Aorta (tissue), 5 donors: ENCODE results near the gene FAM177B. TPM values are rescaled to one million over a fixed set of nuclear protein-coding genes. Genes with fewer than 3 reads are reported as not detected.

Source experiments
- ATAC-seq: fragments of 200-7000 bp; cut with Tn5 transposase; one replicate; pipeline ENCODE4 v1.9.1; 2022; ENCODE audit warnings: moderate library complexity; ENCODE audit not compliant: low FRiP score
- DNase-seq, 2 donors: peaks; one replicate each; pipeline ENCODE4 v3.0.0-alpha.2; 2020
- H3K27ac ChIP-seq, 2 donors: one replicate each; pipeline ENCODE4 v1.5.1; 2013; ENCODE audit warnings: low read length in 2 of 2, mild to moderate bottlenecking in 2 of 2, moderate library complexity in 2 of 2, control low read depth in 1 of 2, inconsistent platforms in 1 of 2, low read depth in 1 of 2
- H3K27me3 ChIP-seq, 2 donors: one replicate each; pipeline ENCODE4 v1.6.1; 2013; ENCODE audit warnings: control low read depth in 1 of 2, low read length in 1 of 2, mild to moderate bottlenecking in 1 of 2, moderate library complexity in 1 of 2; ENCODE audit not compliant: insufficient read depth in 2 of 2, control insufficient read depth in 1 of 2
- H3K36me3 ChIP-seq, 2 donors: one replicate each; pipeline ENCODE4 v1.6.1; 2013; ENCODE audit warnings: control low read depth in 1 of 2, low read length in 1 of 2, mild to moderate bottlenecking in 1 of 2; ENCODE audit not compliant: insufficient read depth in 2 of 2, control insufficient read depth in 1 of 2
- H3K4me1 ChIP-seq, 2 donors: one replicate each; pipeline ENCODE4 v1.6.1; 2013; ENCODE audit warnings: low read length in 2 of 2, control low read depth in 1 of 2, mild to moderate bottlenecking in 1 of 2, moderate library complexity in 1 of 2; ENCODE audit not compliant: insufficient read depth in 2 of 2, control insufficient read depth in 1 of 2
- H3K4me3 ChIP-seq, 2 donors: one replicate each; pipeline ENCODE4 v1.5.1; 2013; ENCODE audit warnings: low read length in 2 of 2, control low read depth in 1 of 2, mild to moderate bottlenecking in 1 of 2
- H3K9me3 ChIP-seq: one replicate; pipeline ENCODE4 v1.6.1; 2013; ENCODE audit warnings: mild to moderate bottlenecking, low read length; ENCODE audit not compliant: control insufficient read depth
- WGBS, 2 donors: extraction: QIAGEN DNeasy Blood & Tissue Kit; methylation state at CpG; one replicate each; pipeline ENCODE4 v1.1.7; 2013; 5-methylcytosine and 5-hydroxymethylcytosine counted together
- intact Hi-C, 2 donors: fragments of 100-400 bp; cut with DNase I; formaldehyde crosslinking; loops; one replicate each; pipeline versions ENCODE4 v1.14.2 to v1.15.0; 2022
- polyA plus RNA-seq, 2 donors: library from polyadenylated mRNA; stranded (reverse); fragments of 200-250 nt; gene quantifications; one replicate each; pipeline ENCODE4 v1.2.3, GENCODE V29; 2013
- total RNA-seq, 2 donors: library from RNA; stranded (reverse); fragmentation: NEBNext Ultra II Directional; extraction: Animal tissue kit (Norgen Biotek cat#: 25700); gene quantifications; one replicate each; pipeline ENCODE4 v1.2.1, GENCODE V29; 2021
- donor health status: healthy with polysubstance abuse.
- donor health status: Bipolar disorder and iron deficiency.
- donor health status: DM: no; HTN: no; CAD: no.
- donor health status: DM: no; HTN: no; CAD: no.
- donor health status: DM: yes; HTN: yes; CAD: no.

FAM177B gene
- total and polyA plus RNA-seq, 4 donors = 0.13 to 3.3 (median 0.18) TPM; not detected in 1

GRCh38 chr1:222769971-222770620 lies 33.1 kb downstream of the FAM177B start:
- ATAC-seq (no peak), DNase-seq (no peak)
- WGBS, 2 donors = 47 to 50% methylated on average over 2 of the region's 2 CpGs
- intact Hi-C loops = no loop called here
- H3K4me3 ChIP-seq = no peak overlapping the region
- no peaks in the 10 kb centered on the region for H3K27me3 ChIP-seq
- H3K9me3 ChIP-seq = peaks cover 1% of the 10 kb centered on the region
- H3K4me1 ChIP-seq = peaks cover 0 to 1% of the 10 kb centered on the region in 2 donors
- no peaks in the 10 kb centered on the region for H3K36me3 ChIP-seq
- no peak overlapping the region for H3K27ac ChIP-seq

- Histone ChIP-seq H3K36me3 (no peaks in the 10 kb centered on the region), H3K4me3 (no peak overlapping the region), H3K27me3 (no peaks in the 10 kb centered on the region), H3K9me3 (peaks cover 1% of the 10 kb centered on the region), H3K4me1 (peaks cover 0 to 1% of the 10 kb centered on the region in 2 donors), H3K27ac (no peak overlapping the region)
- 34% methylated on average over 4 of the region's 4 CpGs for WGBS, 2 donors
- DNase-seq (peak in 1 of 2 donors; percentile 57), ATAC-seq (no peak)
- intact Hi-C loops = no loop called here
Measured at GRCh38 chr1:222772996-222773379, 36.0 kb downstream of the FAM177B start.

GRCh38 chr1:222777463-222777862 lies 40.5 kb downstream of the FAM177B start:
- Histone ChIP-seq H3K36me3 (no peaks in the 10 kb centered on the region), H3K4me3 (no peak overlapping the region), H3K27ac (no peak overlapping the region), H3K9me3 (no peaks in the 10 kb centered on the region), H3K4me1 (no peaks in the 10 kb centered on the region), H3K27me3 (no peaks in the 10 kb centered on the region)
- intact Hi-C loops = no loop called here
- no peak for ATAC-seq
- DNase-seq = no peak
- 99 to 100% methylated on average over 1 of the region's 1 CpG for WGBS, 2 donors

DNA sequence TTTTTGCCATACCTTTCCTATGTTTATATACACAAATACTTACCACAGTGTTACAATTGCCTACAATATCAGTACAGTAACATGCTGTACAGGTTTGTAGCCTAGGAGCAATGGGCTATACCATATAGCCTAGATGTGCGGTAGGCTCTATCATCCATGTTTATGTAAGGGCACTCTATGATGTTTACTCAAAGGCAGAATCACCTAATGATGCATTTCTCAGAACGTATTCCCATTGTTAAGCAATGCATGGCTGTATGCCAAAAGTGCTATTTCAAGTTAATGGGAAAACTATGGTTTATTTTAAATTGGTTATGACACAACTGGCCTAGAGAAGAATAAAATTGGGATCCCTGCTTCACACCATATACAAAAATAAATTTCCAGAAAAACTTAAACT lies 41.0 kb downstream of the FAM177B start:
- intact Hi-C loops = no loop called here
- H3K4me3 ChIP-seq = no peak overlapping the region
- no peaks in the 10 kb centered on the region for H3K36me3 ChIP-seq
- DNase-seq (no peak), ATAC-seq (no peak)
- 50 to 51% methylated on average over 2 of the region's 2 CpGs for WGBS, 2 donors
- no peak overlapping the region for H3K27ac ChIP-seq
- H3K4me1 ChIP-seq = no peaks in the 10 kb centered on the region
- H3K27me3 ChIP-seq = no peaks in the 10 kb centered on the region
- H3K9me3 ChIP-seq = no peaks in the 10 kb centered on the region

GRCh38 chr1:222781251-222781650 lies 44.2 kb downstream of the FAM177B start:
- H3K27me3 ChIP-seq = no peaks in the 10 kb centered on the region
- intact Hi-C loops = no loop called here
- DNase-seq = no peak
- no peaks in the 10 kb centered on the region for H3K4me1 ChIP-seq
- H3K4me3 ChIP-seq = no peak overlapping the region
- no peak overlapping the region for H3K27ac ChIP-seq
- 64 to 67% methylated on average over 4 of the region's 4 CpGs for WGBS, 2 donors
- H3K36me3 ChIP-seq = no peaks in the 10 kb centered on the region
- ATAC-seq = no peak
- H3K9me3 ChIP-seq = no peaks in the 10 kb centered on the region

- H3K4me3 ChIP-seq = no peak overlapping the region
- H3K36me3 ChIP-seq = no peaks in the 10 kb centered on the region
- H3K4me1 ChIP-seq = no peaks in the 10 kb centered on the region
- intact Hi-C loops = no loop called here
- DNase-seq (no peak), ATAC-seq (no peak)
- no peak overlapping the region for H3K27ac ChIP-seq
- no peaks in the 10 kb centered on the region for H3K9me3 ChIP-seq
- no peaks in the 10 kb centered on the region for H3K27me3 ChIP-seq
Measured at GRCh38 chr1:222783051-222783450, 46.0 kb downstream of the FAM177B start.

DNA sequence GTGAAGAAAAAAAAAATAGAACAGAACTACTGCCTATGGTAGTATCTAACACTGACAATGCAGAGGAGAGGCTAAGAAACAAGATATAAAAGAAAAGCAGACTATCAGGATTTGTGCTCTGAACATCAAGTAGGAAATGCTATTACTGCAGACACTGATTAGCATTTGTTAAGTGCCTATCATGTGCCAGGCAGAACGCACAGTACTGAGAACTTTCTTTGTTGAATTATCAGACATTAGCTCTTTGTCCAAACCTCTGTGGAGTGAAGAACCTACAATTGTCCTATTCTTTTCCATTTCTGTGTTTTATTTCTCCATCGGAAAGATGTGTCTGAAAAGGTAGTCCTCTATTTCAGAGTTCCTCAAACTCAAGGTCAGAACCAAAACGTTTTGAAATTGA lies 47.4 kb downstream of the FAM177B start:
- intact Hi-C loops = no loop called here
- Histone ChIP-seq H3K27me3 (no peaks in the 10 kb centered on the region), H3K4me3 (no peak overlapping the region), H3K27ac (no peak overlapping the region), H3K36me3 (no peaks in the 10 kb centered on the region), H3K9me3 (no peaks in the 10 kb centered on the region), H3K4me1 (no peaks in the 10 kb centered on the region)
- ATAC-seq = no peak
- no peak for DNase-seq
- 47 to 52% methylated on average over 3 of the region's 3 CpGs for WGBS, 2 donors

DNA sequence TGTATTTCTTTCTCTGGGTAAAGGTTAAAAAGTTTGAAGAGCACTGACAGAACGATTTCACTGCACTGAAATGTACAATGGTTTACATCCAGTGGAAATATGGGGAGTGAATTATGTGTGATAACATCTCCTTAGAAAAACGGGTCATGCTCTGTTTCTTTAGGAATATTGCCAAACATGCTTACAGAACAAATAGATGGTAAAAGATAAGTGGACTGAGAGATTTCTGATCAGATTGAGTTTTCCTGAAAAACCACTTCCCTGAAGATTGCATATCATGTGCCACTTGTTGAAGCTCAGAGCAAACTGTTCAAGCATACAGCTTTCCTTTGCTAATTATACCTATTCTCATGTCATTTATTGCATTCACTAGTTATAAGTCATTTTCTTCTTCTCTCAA lies 47.9 kb downstream of the FAM177B start:
- Histone ChIP-seq H3K36me3 (no peaks in the 10 kb centered on the region), H3K27me3 (no peaks in the 10 kb centered on the region), H3K4me1 (no peaks in the 10 kb centered on the region), H3K27ac (no peak overlapping the region), H3K4me3 (no peak overlapping the region), H3K9me3 (no peaks in the 10 kb centered on the region)
- 8 to 14% methylated on average over 2 of the region's 2 CpGs for WGBS, 2 donors
- intact Hi-C loops = no loop called here
- ATAC-seq = no peak
- DNase-seq = no peak

DNA sequence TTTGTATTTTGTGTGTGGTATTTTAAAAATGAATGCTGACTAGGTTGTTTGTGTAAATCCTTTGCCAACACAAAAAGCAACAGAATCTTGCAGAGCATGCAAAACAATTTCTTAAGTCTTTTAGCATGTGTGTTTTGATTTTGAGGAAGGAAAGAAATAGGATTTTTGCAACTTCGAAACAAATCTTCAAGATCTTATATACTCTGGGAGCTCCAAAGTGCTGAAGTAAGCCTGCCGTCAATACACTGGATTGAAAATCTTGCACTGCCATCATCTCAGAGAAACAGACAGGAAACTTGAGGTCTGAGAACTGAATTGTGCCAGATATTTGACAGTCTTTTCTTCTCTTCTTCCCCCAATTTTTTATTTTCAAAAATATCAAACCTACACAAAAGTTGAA lies 48.5 kb downstream of the FAM177B start:
- Histone ChIP-seq H3K4me1 (no peaks in the 10 kb centered on the region), H3K4me3 (no peak overlapping the region), H3K9me3 (no peaks in the 10 kb centered on the region), H3K27ac (no peak overlapping the region), H3K36me3 (no peaks in the 10 kb centered on the region), H3K27me3 (no peaks in the 10 kb centered on the region)
- ATAC-seq (no peak), DNase-seq (no peak)
- 68 to 70% methylated on average over 2 of the region's 2 CpGs for WGBS, 2 donors
- intact Hi-C loops = no loop called here
